Glutamatergic neuron (in vitro differentiated cells): ENCODE measurements around the gene LAMTOR4. TPM values are rescaled to one million over a fixed set of nuclear protein-coding genes. Genes with fewer than 3 reads are reported as not detected.

Experiments used
- DNase-seq: peaks from one replicate; pipeline ENCODE4 v3.0.0; 2022
- H3K27ac Mint-ChIP-seq: one replicate; pipeline ENCODE4 v1.8.0; 2020; ENCODE audit warnings: mild to moderate bottlenecking, mixed read lengths, inconsistent platforms; ENCODE audit not compliant: unreplicated experiment
- H3K27me3 Mint-ChIP-seq: one replicate; pipeline ENCODE4 v1.8.0; 2020; ENCODE audit warnings: mild to moderate bottlenecking, moderate library complexity, mixed read lengths, inconsistent platforms; ENCODE audit not compliant: unreplicated experiment
- H3K36me3 Mint-ChIP-seq: one replicate; pipeline ENCODE4 v1.8.0; 2020; ENCODE audit warnings: mild to moderate bottlenecking, mixed read lengths, inconsistent platforms; ENCODE audit not compliant: unreplicated experiment
- H3K4me1 Mint-ChIP-seq: one replicate; pipeline ENCODE4 v1.8.0; 2020; ENCODE audit warnings: mild to moderate bottlenecking, low read depth, mixed read lengths, inconsistent platforms; ENCODE audit not compliant: unreplicated experiment
- H3K4me3 Mint-ChIP-seq: one replicate; pipeline ENCODE4 v1.8.0; 2020; ENCODE audit warnings: mild to moderate bottlenecking, mixed read lengths, inconsistent platforms; ENCODE audit not compliant: unreplicated experiment
- H3K9me3 Mint-ChIP-seq: one replicate; pipeline ENCODE4 v1.8.0; 2020; ENCODE audit warnings: mild to moderate bottlenecking, moderate library complexity, mixed read lengths, inconsistent platforms; ENCODE audit not compliant: unreplicated experiment
- CTCF ChIP-seq: fragments of 200-600 bp; sonication (generic); IDR thresholded peaks from one replicate; pipeline ENCODE4 v1.5.0; 2021; ENCODE audit not compliant: partially characterized antibody, unreplicated experiment
- total RNA-seq: library from RNA; stranded (reverse); fragmentation: NEBNext Ultra II Directional; extraction: Animal tissue kit (Norgen Biotek cat#: 25700); gene quantifications from one replicate; pipeline ENCODE4 v1.2.1, GENCODE V29; 2021; ENCODE audit not compliant: unreplicated experiment

The LAMTOR4 gene
- total RNA-seq, 1 donor from 2014 or later, result 66.9 TPM

GRCh38 chr7:100124301-100125230, 24.2 kb upstream of the LAMTOR4 start:
- TF ChIP-seq CTCF, result no peak
- no peak for DNase-seq
- peaks cover 10% of the 10 kb centered on the region for H3K27me3 Mint-ChIP-seq
- H3K4me3 Mint-ChIP-seq, result no peak overlapping the region
- H3K27ac Mint-ChIP-seq, result no peak overlapping the region
- H3K9me3 Mint-ChIP-seq, result peaks cover 8% of the 10 kb centered on the region
- H3K4me1 Mint-ChIP-seq, result peaks cover 4% of the 10 kb centered on the region
- H3K36me3 Mint-ChIP-seq, result no peaks in the 10 kb centered on the region

GRCh38 chr7:100126239-100126930, 22.3 kb upstream of the LAMTOR4 start:
- peaks cover 4% of the 10 kb centered on the region for H3K9me3 Mint-ChIP-seq
- no peak for DNase-seq
- peak overlapping the region; percentile 99 for H3K27ac Mint-ChIP-seq
- peaks cover 7% of the 10 kb centered on the region for H3K27me3 Mint-ChIP-seq
- no peaks in the 10 kb centered on the region for H3K36me3 Mint-ChIP-seq
- H3K4me3 Mint-ChIP-seq, result peak overlapping the region; percentile 96
- H3K4me1 Mint-ChIP-seq, result no peaks in the 10 kb centered on the region
- TF ChIP-seq CTCF, result no peak

- Mint-ChIP-seq H3K36me3 (no peaks in the 10 kb centered on the region), H3K9me3 (peaks cover 2% of the 10 kb centered on the region), H3K27me3 (peaks cover 7% of the 10 kb centered on the region), H3K4me1 (no peaks in the 10 kb centered on the region), H3K27ac (peak within 1 kb of the TSS; percentile 99), H3K4me3 (peak within 1 kb of the TSS; percentile 96)
- peak; percentile 91 for DNase-seq
- TF ChIP-seq CTCF, result no peak
These were observed 21.5 kb upstream of the LAMTOR4 start, which contains the start of gene MBLAC1 for GRCh38 chr7:100126931-100127865. Gene MBLAC1, plus strand, starts transcription at chr7:100126967. Its CDS starts 429 bp downstream, at chr7:100127396.

- peak overlapping the region; percentile 38 for H3K27ac Mint-ChIP-seq
These were observed 20.7 kb upstream of the LAMTOR4 start for GRCh38 chr7:100127866-100128636.

More at GRCh38 chr7:100127866-100128636, 20.7 kb upstream of the LAMTOR4 start:
- peaks cover 2% of the 10 kb centered on the region for H3K9me3 Mint-ChIP-seq
- peak; percentile 56 for DNase-seq
- no peak for TF ChIP-seq CTCF
- peaks cover 7% of the 10 kb centered on the region for H3K27me3 Mint-ChIP-seq
- H3K36me3 Mint-ChIP-seq, result no peaks in the 10 kb centered on the region
- H3K4me1 Mint-ChIP-seq, result peaks cover 3% of the 10 kb centered on the region
- peak overlapping the region; percentile 83 for H3K4me3 Mint-ChIP-seq
